Measurements from ENCODE around the gene RENBP.

RENBP gene

DNA sequence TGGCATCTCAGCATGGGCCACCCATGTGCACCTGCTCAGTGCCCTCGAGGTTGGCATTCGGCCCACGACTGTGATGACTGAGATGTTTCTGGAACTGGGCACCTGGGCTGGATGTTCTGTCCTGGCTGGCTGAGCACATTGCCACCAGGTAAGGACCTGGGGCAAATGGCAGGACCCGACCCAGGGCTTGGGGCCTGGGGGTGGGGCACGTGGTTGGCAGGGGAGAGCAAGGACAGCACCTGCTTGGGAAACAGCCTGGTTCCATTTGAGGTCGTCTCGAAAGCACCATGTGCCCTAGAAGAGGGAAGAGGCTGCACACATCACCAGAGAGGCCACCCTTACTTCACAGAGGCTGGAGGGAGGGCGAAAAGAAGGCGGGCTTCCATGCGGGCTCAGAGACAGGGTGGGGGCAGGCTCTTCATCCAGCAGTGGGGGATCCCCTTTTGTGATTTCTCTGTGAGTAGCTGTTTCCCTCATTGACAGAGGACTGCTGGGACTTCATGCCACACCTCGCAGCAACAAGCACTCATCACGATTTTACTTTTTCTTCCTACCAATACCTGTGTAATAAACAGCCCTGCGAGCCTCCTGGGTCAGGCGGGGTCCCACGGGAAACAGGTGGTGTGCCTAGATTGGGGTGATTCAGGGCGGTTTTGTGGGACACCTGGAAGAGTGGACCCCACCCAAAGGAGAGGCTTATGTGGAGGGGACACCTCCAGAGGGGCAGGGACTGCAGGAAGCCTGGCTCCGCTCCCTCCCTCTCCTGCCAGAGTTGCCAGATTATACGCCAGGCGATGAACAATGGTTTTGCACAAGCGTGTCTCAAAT, 40.1 kb upstream of the RENBP start (continued):
- TF ChIP-seq ZNF423 (tag by site-specific recombination; IDR thresholded peaks at IDR 0.05) = no peak
- TF ChIP-seq, protein P1, sequence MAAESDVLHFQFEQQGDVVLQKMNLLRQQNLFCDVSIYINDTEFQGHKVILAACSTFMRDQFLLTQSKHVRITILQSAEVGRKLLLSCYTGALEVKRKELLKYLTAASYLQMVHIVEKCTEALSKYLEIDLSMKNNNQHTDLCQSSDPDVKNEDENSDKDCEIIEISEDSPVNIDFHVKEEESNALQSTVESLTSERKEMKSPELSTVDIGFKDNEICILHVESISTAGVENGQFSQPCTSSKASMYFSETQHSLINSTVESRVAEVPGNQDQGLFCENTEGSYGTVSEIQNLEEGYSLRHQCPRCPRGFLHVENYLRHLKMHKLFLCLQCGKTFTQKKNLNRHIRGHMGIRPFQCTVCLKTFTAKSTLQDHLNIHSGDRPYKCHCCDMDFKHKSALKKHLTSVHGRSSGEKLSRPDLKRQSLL (tag by site-specific recombination; IDR thresholded peaks at IDR 0.05) = no peak
- no peak for TF ChIP-seq ZNF354C (tag by site-specific recombination; IDR thresholded peaks at IDR 0.05; ENCODE audit: borderline replicate concordance, low read depth)

DNA sequence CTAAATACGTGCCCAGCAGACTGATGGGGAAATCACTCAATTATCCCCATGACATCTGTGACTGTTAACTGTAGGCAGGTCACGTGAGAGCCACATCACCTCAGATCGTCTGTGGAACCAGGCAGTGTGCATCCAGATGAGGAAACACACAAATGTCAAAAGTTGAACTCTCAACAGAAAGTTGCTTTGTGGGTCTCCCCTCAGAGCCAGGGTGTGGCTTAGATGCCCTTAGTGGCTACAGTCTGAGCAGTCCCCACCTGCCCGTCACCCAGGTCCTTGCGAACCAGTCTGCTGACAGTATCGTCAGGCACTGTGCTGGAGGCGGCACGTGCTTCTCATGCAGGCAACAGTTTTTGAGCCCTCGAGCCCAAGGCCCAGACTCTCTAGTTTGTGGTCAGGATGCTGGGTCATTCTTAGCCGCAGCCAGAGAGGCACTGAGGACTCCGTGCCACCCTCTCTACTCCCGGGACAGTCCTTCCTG, 38.9 kb upstream of the RENBP start:
- TF ChIP-seq YY2 (tag by site-specific recombination; IDR thresholded peaks at IDR 0.05) = no peak
- no peak for TF ChIP-seq ZNF747 (tag by site-specific recombination; IDR thresholded peaks at IDR 0.05)
- no peak for TF ChIP-seq ZNF366 (tag by site-specific recombination; conservative IDR thresholded peaks at IDR 0.05)
- no peak for TF ChIP-seq ZNF658 (tag by site-specific recombination; IDR thresholded peaks at IDR 0.05)
- no peak for TF ChIP-seq YY1 (tag by site-specific recombination; IDR thresholded peaks at IDR 0.05)
- no peak for TF ChIP-seq ZNF174 (tag by site-specific recombination; IDR thresholded peaks at IDR 0.05)
- TF ChIP-seq ZNF350 (tag by site-specific recombination; IDR thresholded peaks at IDR 0.05) = no peak
- no peak for TF ChIP-seq HOXD13 (CRISPR knock-in tag; IDR thresholded peaks at IDR 0.05; ENCODE audit: borderline replicate concordance)
- TF ChIP-seq, protein P2, sequence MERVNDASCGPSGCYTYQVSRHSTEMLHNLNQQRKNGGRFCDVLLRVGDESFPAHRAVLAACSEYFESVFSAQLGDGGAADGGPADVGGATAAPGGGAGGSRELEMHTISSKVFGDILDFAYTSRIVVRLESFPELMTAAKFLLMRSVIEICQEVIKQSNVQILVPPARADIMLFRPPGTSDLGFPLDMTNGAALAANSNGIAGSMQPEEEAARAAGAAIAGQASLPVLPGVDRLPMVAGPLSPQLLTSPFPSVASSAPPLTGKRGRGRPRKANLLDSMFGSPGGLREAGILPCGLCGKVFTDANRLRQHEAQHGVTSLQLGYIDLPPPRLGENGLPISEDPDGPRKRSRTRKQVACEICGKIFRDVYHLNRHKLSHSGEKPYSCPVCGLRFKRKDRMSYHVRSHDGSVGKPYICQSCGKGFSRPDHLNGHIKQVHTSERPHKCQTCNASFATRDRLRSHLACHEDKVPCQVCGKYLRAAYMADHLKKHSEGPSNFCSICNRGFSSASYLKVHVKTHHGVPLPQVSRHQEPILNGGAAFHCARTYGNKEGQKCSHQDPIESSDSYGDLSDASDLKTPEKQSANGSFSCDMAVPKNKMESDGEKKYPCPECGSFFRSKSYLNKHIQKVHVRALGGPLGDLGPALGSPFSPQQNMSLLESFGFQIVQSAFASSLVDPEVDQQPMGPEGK (tag by site-specific recombination; IDR thresholded peaks at IDR 0.05) = no peak
- TF ChIP-seq ZNF629 (tag by site-specific recombination; IDR thresholded peaks at IDR 0.05) = no peak
- Histone ChIP-seq H3K4me1 (ENCODE audit: control insufficient read depth, insufficient read depth, low read length) (no peaks in the 10 kb centered on the region), H3K27ac (ENCODE audit: extremely low read depth, low read depth, low read length) (no peak overlapping the region), H3K9me3 (ENCODE audit: control insufficient read depth, insufficient read depth, low read depth, low read length) (no peaks in the 10 kb centered on the region), H3K36me3 (ENCODE audit: control insufficient read depth in 2 of 2, insufficient read depth in 1 of 2, low read length in 2 of 2) (no peaks in the 10 kb centered on the region), H3K4me3 (ENCODE audit: low read depth, low read length) (no peak overlapping the region)
- POLR2A ChIA-PET = no interaction called here
- CTCF ChIA-PET = no interaction called here

DNA sequence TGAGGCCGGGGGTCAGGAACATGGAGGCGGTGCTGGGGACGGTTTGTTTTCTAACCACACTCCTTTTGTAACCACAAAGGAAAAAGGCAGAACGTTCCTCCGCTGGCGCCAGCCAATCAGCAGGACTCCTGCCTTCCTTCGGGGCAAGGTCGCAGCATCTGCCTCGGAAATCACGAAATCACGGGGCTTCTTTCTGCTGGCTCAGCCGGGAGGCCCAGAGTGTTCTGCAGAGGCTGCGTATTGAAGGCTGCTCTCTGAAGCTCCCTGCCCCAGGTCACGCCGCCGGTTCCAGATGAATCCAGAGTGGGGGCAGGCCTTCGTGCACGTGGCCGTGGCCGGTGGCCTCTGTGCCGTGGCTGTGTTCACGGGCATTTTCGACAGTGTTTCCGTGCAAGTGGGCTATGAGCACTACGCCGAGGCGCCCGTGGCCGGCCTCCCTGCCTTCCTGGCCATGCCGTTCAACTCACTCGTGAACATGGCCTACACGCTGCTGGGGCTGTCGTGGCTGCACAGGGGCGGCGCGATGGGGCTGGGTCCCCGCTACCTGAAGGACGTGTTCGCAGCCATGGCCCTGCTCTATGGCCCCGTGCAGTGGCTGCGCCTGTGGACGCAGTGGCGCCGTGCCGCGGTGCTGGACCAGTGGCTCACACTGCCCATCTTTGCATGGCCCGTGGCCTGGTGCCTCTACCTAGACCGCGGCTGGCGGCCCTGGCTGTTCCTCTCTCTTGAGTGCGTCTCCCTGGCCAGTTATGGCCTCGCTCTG, 37.5 kb upstream of the RENBP start:
- Histone ChIP-seq H3K9me3 (ENCODE audit: control insufficient read depth, insufficient read depth, low read depth, low read length) (no peaks in the 10 kb centered on the region), H3K4me1 (ENCODE audit: control insufficient read depth, insufficient read depth, low read length) (no peaks in the 10 kb centered on the region), H3K4me3 (ENCODE audit: low read depth, low read length) (no peak overlapping the region), H3K36me3 (ENCODE audit: control insufficient read depth in 2 of 2, insufficient read depth in 1 of 2, low read length in 2 of 2) (no peaks in the 10 kb centered on the region), H3K27ac (ENCODE audit: extremely low read depth, low read depth, low read length) (no peak overlapping the region)
- CTCF ChIA-PET = interaction anchor here (0.6 to 1.1 kb wide), 2 partner anchors 9 to 31 kb away, joined by 3 read pairs; partner anchors contain the start of gene TMEM187
- POLR2A ChIA-PET = interaction anchor here (1.6 to 1.9 kb wide), 2 partner anchors 9 to 11 kb away, joined by 4 to 8 read pairs; partner anchors contain the start of genes HCFC1 and TMEM187
- TF ChIP-seq ZNF146 (tag by site-specific recombination; IDR thresholded peaks at IDR 0.05) (no peak), HOXC10 (CRISPR knock-in tag; IDR thresholded peaks at IDR 0.05) (0 out of 2 replicates have a peak, but pooled peaks have one; percentile 28)

DNA sequence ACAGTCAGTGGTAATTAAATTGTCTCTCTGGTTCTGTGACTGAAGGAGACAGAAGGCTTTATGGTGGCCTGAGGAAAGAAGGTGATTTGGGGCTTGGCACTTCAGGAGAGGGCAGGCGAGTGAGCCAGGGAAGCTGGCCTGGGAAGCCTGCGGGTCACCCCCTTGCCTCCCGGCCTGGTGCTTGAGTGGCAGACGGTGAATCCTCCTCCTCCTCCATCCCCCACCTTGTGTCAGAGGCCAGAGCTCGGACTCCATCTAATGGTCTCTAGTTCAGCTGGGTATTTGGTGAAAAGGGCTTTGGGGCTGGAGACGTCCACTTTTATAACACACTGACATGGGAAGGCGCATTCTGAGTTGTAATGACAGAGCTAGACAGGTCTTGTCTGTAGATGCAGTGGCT, 36.8 kb upstream of the RENBP start:
- ChIA-PET POLR2A (interaction anchor here (1.6 to 1.9 kb wide), 2 partner anchors 9 to 10 kb away, joined by 4 to 8 read pairs; partner anchors contain the start of genes HCFC1 and TMEM187), CTCF (interaction anchor here (0.7 to 1.1 kb wide), 2 partner anchors 32 to 424 kb away, joined by 3 to 5 read pairs; no protein-coding TSS in a partner anchor)
- Histone ChIP-seq H3K27ac (ENCODE audit: extremely low read depth, low read depth, low read length) (no peak overlapping the region), H3K9me3 (ENCODE audit: control insufficient read depth, insufficient read depth, low read depth, low read length) (no peaks in the 10 kb centered on the region), H3K4me3 (ENCODE audit: low read depth, low read length) (no peak overlapping the region), H3K36me3 (ENCODE audit: control insufficient read depth in 2 of 2, insufficient read depth in 1 of 2, low read length in 2 of 2) (no peaks in the 10 kb centered on the region), H3K4me1 (ENCODE audit: control insufficient read depth, insufficient read depth, low read length) (no peaks in the 10 kb centered on the region)
- TF ChIP-seq ZNF510 (tag by site-specific recombination; IDR thresholded peaks at IDR 0.05; ENCODE audit: insufficient replicate concordance) (no peak), ZNF560 (tag by site-specific recombination; IDR thresholded peaks at IDR 0.05; ENCODE audit: borderline replicate concordance) (no peak), SCRT1 (tag by site-specific recombination; IDR thresholded peaks at IDR 0.05; ENCODE audit: borderline replicate concordance) (no peak), ZNF433 (tag by site-specific recombination; IDR thresholded peaks at IDR 0.05; ENCODE audit: low read depth) (no peak), ZNF571 (tag by site-specific recombination; IDR thresholded peaks at IDR 0.05) (no peak), ZNF48 (tag by site-specific recombination; IDR thresholded peaks at IDR 0.05) (no peak), GFI1B (tag by site-specific recombination; IDR thresholded peaks at IDR 0.05) (no peak)
- TF ChIP-seq, protein P3, sequence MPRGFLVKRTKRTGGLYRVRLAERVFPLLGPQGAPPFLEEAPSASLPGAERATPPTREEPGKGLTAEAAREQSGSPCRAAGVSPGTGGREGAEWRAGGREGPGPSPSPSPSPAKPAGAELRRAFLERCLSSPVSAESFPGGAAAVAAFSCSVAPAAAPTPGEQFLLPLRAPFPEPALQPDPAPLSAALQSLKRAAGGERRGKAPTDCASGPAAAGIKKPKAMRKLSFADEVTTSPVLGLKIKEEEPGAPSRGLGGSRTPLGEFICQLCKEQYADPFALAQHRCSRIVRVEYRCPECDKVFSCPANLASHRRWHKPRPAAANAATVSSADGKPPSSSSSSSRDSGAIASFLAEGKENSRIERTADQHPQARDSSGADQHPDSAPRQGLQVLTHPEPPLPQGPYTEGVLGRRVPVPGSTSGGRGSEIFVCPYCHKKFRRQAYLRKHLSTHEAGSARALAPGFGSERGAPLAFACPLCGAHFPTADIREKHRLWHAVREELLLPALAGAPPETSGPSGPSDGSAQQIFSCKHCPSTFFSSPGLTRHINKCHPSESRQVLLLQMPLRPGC (tag by site-specific recombination; IDR thresholded peaks at IDR 0.05) = no peak
